ENCODE results near the gene PPP2R3C.
"Not testable (repeated sequence)": the region's sequence is repeated elsewhere in the genome, so short reads cannot be mapped to it uniquely, and the experiment has no call there.

Gene PPP2R3C

GRCh38 chr14:35123388-35123703 is 1.6 kb upstream of the PPP2R3C start:
- DNase-seq: no peak

- DNase-seq: no peak
Observed at GRCh38 chr14:35122696-35123387, 1.1 kb upstream of the PPP2R3C start.

GRCh38 chr14:35121026-35121886 is 534 bp downstream of the PPP2R3C start:
- DNase-seq: no peak

- DNase-seq: no peak
Observed at GRCh38 chr14:35117112-35117511, 4.7 kb downstream of the PPP2R3C start.

GRCh38 chr14:35116242-35116641 is 5.5 kb downstream of the PPP2R3C start:
- DNase-seq: no peak

GRCh38 chr14:35114036-35114435 is 7.8 kb downstream of the PPP2R3C start:
- no peak for DNase-seq

- DNase-seq: no peak
Observed at GRCh38 chr14:35113308-35113950, 8.4 kb downstream of the PPP2R3C start.

GRCh38 chr14:35112641-35113040 is 9.1 kb downstream of the PPP2R3C start:
- no peak for DNase-seq

- no peak for DNase-seq
Observed at GRCh38 chr14:35107866-35108265, 13.9 kb downstream of the PPP2R3C start.

- DNase-seq: not testable (repeated sequence)
Observed at GRCh38 chr14:35094645-35095044, 27.1 kb downstream of the PPP2R3C start.

GRCh38 chr14:35088514-35088913 is 33.3 kb downstream of the PPP2R3C start:
- no peak for DNase-seq

GRCh38 chr14:35085441-35085840 is 36.3 kb downstream of the PPP2R3C start:
- DNase-seq: no peak

- no peak for DNase-seq
Observed at GRCh38 chr14:35083530-35084150, 38.1 kb downstream of the PPP2R3C start.

GRCh38 chr14:35079742-35080141 is 42.0 kb downstream of the PPP2R3C start:
- DNase-seq: no peak

GRCh38 chr14:35078082-35078481 is 43.7 kb downstream of the PPP2R3C start:
- DNase-seq: no peak

- DNase-seq: no peak
Observed at GRCh38 chr14:35073486-35073885, 48.3 kb downstream of the PPP2R3C start.

- no peak for DNase-seq
Observed at GRCh38 chr14:35072226-35072625, 49.6 kb downstream of the PPP2R3C start.

GRCh38 chr14:35068238-35069012 is 53.4 kb downstream of the PPP2R3C start:
- no peak for DNase-seq

- DNase-seq: not testable (repeated sequence)
Observed at GRCh38 chr14:35065731-35066130, 56.1 kb downstream of the PPP2R3C start.

- not testable (repeated sequence) for DNase-seq
Observed at GRCh38 chr14:35061113-35061791, 60.5 kb downstream of the PPP2R3C start.

GRCh38 chr14:35052637-35053036 is 69.2 kb downstream of the PPP2R3C start:
- no peak for DNase-seq

- no peak for DNase-seq
Observed at GRCh38 chr14:35051796-35052195, 70.0 kb downstream of the PPP2R3C start.

All from T-helper 9 cell (primary cell).